ENCODE data around the gene SLCO1B3.

SLCO1B3 gene

GRCh38 chr12:20830456-20830855, 20.0 kb downstream of the SLCO1B3 start:
- H3K27ac ChIP-seq = peak overlapping the region; percentile 21; the same call in 1 of the 2 replicates
- TF ChIP-seq, protein P1, sequence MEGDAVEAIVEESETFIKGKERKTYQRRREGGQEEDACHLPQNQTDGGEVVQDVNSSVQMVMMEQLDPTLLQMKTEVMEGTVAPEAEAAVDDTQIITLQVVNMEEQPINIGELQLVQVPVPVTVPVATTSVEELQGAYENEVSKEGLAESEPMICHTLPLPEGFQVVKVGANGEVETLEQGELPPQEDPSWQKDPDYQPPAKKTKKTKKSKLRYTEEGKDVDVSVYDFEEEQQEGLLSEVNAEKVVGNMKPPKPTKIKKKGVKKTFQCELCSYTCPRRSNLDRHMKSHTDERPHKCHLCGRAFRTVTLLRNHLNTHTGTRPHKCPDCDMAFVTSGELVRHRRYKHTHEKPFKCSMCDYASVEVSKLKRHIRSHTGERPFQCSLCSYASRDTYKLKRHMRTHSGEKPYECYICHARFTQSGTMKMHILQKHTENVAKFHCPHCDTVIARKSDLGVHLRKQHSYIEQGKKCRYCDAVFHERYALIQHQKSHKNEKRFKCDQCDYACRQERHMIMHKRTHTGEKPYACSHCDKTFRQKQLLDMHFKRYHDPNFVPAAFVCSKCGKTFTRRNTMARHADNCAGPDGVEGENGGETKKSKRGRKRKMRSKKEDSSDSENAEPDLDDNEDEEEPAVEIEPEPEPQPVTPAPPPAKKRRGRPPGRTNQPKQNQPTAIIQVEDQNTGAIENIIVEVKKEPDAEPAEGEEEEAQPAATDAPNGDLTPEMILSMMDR (conservative IDR thresholded peaks at IDR 0.05) = no peak

GRCh38 chr12:20832911-20833310, 22.4 kb downstream of the SLCO1B3 start:
- no peak overlapping the region for H3K27ac ChIP-seq
- TF ChIP-seq, protein P1 (conservative IDR thresholded peaks at IDR 0.05) = no peak

- H3K27ac ChIP-seq = no peak overlapping the region
- TF ChIP-seq, protein P1 (conservative IDR thresholded peaks at IDR 0.05) = no peak
These were observed 42.1 kb downstream of the SLCO1B3 start for GRCh38 chr12:20852649-20853048.

- H3K27ac ChIP-seq = no peak overlapping the region
- TF ChIP-seq, protein P1 (conservative IDR thresholded peaks at IDR 0.05) = no peak
These were observed 52.6 kb downstream of the SLCO1B3 start for GRCh38 chr12:20863056-20863455.

- H3K27ac ChIP-seq = no peak overlapping the region
- TF ChIP-seq, protein P1 (conservative IDR thresholded peaks at IDR 0.05) = no peak
These were observed 55.4 kb downstream of the SLCO1B3 start for GRCh38 chr12:20865873-20866272.

- H3K27ac ChIP-seq = no peak overlapping the region
- TF ChIP-seq, protein P1 (conservative IDR thresholded peaks at IDR 0.05) = no peak
These were observed 57.8 kb downstream of the SLCO1B3 start for GRCh38 chr12:20868277-20868676.

- H3K27ac ChIP-seq = no peak overlapping the region
- TF ChIP-seq, protein P1 (conservative IDR thresholded peaks at IDR 0.05) = no peak
These were observed 72.8 kb downstream of the SLCO1B3 start for GRCh38 chr12:20883288-20883687.
